ENCODE results near the gene ARMC10. TPM values are rescaled to one million over a fixed set of nuclear protein-coding genes. Genes with fewer than 3 reads are reported as not detected.

Gene ARMC10
- total and polyA plus RNA-seq, 2 experiments from 2014 or later = 43.4 to 48.2 TPM

DNA sequence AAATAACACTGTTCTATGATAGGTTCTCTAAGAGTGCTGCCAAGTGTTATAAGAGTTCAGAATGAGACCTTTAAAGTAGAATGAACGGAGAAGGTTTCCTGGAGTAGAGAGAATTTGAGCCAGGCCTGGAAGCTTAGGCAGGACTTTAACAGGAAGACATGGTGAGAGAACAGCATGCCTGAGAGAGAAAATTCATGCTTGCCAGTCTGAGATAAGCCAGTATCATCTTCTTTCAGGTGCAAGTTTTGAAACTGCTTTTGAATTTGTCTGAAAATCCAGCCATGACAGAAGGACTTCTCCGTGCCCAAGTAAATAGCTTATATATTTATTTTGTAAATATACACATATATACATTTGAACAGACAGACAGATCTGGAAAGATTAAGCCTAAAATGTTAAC is 22.1 kb downstream of the ARMC10 start:
- Mint-ChIP-seq H3K4me1 (no peaks in the 10 kb centered on the region), H3K27me3 (ENCODE audit: insufficient read depth, low read depth, poor library complexity) (no peaks in the 10 kb centered on the region), H3K27ac (no peak overlapping the region), H3K9me3 (no peaks in the 10 kb centered on the region), H3K4me3 (no peak overlapping the region), H3K36me3 (ENCODE audit: low read depth) (peaks cover 21% of the 10 kb centered on the region)
- TF ChIP-seq JUNB (IDR thresholded peaks at IDR 0.05; ENCODE audit: unreplicated experiment) = no peak
- TF ChIP-seq, protein P1, sequence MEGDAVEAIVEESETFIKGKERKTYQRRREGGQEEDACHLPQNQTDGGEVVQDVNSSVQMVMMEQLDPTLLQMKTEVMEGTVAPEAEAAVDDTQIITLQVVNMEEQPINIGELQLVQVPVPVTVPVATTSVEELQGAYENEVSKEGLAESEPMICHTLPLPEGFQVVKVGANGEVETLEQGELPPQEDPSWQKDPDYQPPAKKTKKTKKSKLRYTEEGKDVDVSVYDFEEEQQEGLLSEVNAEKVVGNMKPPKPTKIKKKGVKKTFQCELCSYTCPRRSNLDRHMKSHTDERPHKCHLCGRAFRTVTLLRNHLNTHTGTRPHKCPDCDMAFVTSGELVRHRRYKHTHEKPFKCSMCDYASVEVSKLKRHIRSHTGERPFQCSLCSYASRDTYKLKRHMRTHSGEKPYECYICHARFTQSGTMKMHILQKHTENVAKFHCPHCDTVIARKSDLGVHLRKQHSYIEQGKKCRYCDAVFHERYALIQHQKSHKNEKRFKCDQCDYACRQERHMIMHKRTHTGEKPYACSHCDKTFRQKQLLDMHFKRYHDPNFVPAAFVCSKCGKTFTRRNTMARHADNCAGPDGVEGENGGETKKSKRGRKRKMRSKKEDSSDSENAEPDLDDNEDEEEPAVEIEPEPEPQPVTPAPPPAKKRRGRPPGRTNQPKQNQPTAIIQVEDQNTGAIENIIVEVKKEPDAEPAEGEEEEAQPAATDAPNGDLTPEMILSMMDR (conservative IDR thresholded peaks at IDR 0.05; ENCODE audit: low read depth in 2 of 2) = no peak
- no peak for TF ChIP-seq ETS1 (IDR thresholded peaks at IDR 0.05)
- H3K27me3 ChIP-seq (ENCODE audit: insufficient read depth) = no peaks in the 10 kb centered on the region
- H3K79me2 ChIP-seq (replicated peaks; ENCODE audit: insufficient read depth) = no peaks in the 10 kb centered on the region
- no peak overlapping the region for H3K4me3 ChIP-seq
- DNase-seq (ENCODE audit: low spot score) (no peak), ATAC-seq (no peak)
- no peak overlapping the region for H2AFZ ChIP-seq
- H3K9me2 ChIP-seq (ENCODE audit: insufficient read depth) = 0 out of 2 replicates have a peak, but pooled peaks cover 2% of the 10 kb centered on the region
- no peaks in the 10 kb centered on the region for H4K20me1 ChIP-seq (replicated peaks; ENCODE audit: insufficient read depth)
- no peaks in the 10 kb centered on the region for H3F3A ChIP-seq (replicated peaks; ENCODE audit: low read depth)
- H3K4me2 ChIP-seq = no peak overlapping the region
- H3K4me1 ChIP-seq (ENCODE audit: insufficient read depth) = no peaks in the 10 kb centered on the region
- no peak overlapping the region for H3K27ac ChIP-seq (ENCODE audit: low read depth)
- H3K36me3 ChIP-seq (ENCODE audit: insufficient read depth) = peaks cover 7% of the 10 kb centered on the region; the same call in 1 of the 2 replicates

- H3K36me3 Mint-ChIP-seq (ENCODE audit: low read depth) = peaks cover 17% of the 10 kb centered on the region
- Histone ChIP-seq H3F3A (replicated peaks; ENCODE audit: low read depth) (no peaks in the 10 kb centered on the region), H3K4me3 (no peak overlapping the region), H3K36me3 (ENCODE audit: insufficient read depth) (peaks cover 2% of the 10 kb centered on the region; the same call in 1 of the 2 replicates), H4K20me1 (replicated peaks; ENCODE audit: insufficient read depth) (no peaks in the 10 kb centered on the region), H3K9me2 (ENCODE audit: insufficient read depth) (0 out of 2 replicates have a peak, but pooled peaks cover 2% of the 10 kb centered on the region), H3K4me1 (ENCODE audit: insufficient read depth) (no peaks in the 10 kb centered on the region), H3K27ac (ENCODE audit: low read depth) (no peak overlapping the region), H3K4me2 (no peak overlapping the region), H3K79me2 (replicated peaks; ENCODE audit: insufficient read depth) (no peaks in the 10 kb centered on the region), H2AFZ (no peak overlapping the region), H3K27me3 (ENCODE audit: insufficient read depth) (no peaks in the 10 kb centered on the region)
- H3K4me3 Mint-ChIP-seq = no peak overlapping the region
- H3K9me3 Mint-ChIP-seq = no peaks in the 10 kb centered on the region
- no peak overlapping the region for H3K27ac Mint-ChIP-seq
- H3K4me1 Mint-ChIP-seq = 0 out of 3 replicates have a peak, but pooled peaks cover under 1% of the 10 kb centered on the region
- DNase-seq (ENCODE audit: low spot score) (no peak), ATAC-seq (no peak)
- TF ChIP-seq STAT1 (IDR thresholded peaks at IDR 0.05; ENCODE audit: unreplicated experiment) (no peak), CREB1 (CRISPR knock-in tag; IDR thresholded peaks at IDR 0.05; ENCODE audit: low read depth) (no peak), NANOG (IDR thresholded peaks at IDR 0.05; ENCODE audit: borderline replicate concordance) (no peak), ETS1 (IDR thresholded peaks at IDR 0.05) (no peak)
- H3K27me3 Mint-ChIP-seq (ENCODE audit: insufficient read depth, low read depth, poor library complexity) = no peaks in the 10 kb centered on the region
Measured at GRCh38 chr7:103100348-103100747, 25.4 kb downstream of the ARMC10 start.
